GM12891 (cell line): Measurements from ENCODE around the gene HINT2.

Experiments
- POLR2A ChIP-seq: IDR thresholded peaks from 2 replicates; pipeline ENCODE4 v1.6.1; 2011; ENCODE audit warnings: low read depth, low read length, control low read depth
- POLR2AphosphoS5 ChIP-seq: IDR thresholded peaks from 2 replicates; pipeline ENCODE4 v1.6.1; 2011; ENCODE audit warnings: low read depth, low read length, control low read depth
- TAF1 ChIP-seq: IDR thresholded peaks from 2 replicates; pipeline ENCODE4 v1.6.1; 2011; ENCODE audit warnings: low read depth, low read length, control low read depth

- no peak for TF ChIP-seq POLR2A
- TF ChIP-seq POLR2AphosphoS5 = no peak
- TF ChIP-seq TAF1 = no peak
Observed at GRCh38 chr9:35852876-35853865, 38.3 kb upstream of the HINT2 start.
